ENCODE data around the gene RS1.

DNA sequence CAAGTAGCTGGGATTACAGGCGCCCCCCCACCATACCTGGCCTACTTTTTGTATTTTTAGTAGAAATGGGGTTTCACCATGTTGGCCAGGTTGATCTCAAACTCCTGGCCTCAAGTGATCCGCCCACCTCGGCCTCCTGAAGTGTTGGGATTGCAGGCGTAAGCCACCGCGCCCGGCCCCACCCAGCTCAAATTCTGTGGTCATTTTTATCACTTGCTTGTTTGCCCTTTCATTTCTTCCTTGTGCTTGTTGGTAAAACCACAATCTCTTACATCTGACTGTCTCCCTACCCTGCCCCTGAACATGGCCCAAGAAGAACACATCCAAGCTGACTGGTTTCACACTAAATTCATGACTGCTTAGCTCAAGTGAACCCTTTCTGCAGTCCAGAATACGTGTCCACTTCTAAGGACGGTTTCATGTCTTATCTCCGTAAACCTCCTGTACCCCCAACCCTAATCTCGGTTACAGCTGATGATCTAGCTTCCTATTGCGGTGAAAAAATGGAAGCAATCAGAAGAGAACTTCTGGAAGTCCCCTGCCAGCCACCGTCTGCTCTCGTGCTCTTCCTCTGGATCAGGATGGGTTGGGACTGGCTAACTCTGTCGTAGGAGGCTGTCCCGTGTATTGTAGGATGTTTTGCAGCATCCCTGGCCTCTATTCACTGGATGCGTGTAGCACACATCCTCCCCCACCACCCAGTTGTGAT, 5.4 kb upstream of the RS1 start:
- TF ChIP-seq, protein P1, sequence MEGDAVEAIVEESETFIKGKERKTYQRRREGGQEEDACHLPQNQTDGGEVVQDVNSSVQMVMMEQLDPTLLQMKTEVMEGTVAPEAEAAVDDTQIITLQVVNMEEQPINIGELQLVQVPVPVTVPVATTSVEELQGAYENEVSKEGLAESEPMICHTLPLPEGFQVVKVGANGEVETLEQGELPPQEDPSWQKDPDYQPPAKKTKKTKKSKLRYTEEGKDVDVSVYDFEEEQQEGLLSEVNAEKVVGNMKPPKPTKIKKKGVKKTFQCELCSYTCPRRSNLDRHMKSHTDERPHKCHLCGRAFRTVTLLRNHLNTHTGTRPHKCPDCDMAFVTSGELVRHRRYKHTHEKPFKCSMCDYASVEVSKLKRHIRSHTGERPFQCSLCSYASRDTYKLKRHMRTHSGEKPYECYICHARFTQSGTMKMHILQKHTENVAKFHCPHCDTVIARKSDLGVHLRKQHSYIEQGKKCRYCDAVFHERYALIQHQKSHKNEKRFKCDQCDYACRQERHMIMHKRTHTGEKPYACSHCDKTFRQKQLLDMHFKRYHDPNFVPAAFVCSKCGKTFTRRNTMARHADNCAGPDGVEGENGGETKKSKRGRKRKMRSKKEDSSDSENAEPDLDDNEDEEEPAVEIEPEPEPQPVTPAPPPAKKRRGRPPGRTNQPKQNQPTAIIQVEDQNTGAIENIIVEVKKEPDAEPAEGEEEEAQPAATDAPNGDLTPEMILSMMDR (IDR thresholded peaks at IDR 0.05; ENCODE audit: extremely low read depth in 1 of 2, insufficient read depth in 1 of 2, low read depth in 1 of 2, low read length in 2 of 2) = no peak
- TF ChIP-seq POLR2A (IDR thresholded peaks at IDR 0.05; ENCODE audit: low read depth, low read length) (no peak), MYC (IDR thresholded peaks at IDR 0.05; ENCODE audit: low read depth, low read length) (no peak)

Data from endothelial cell of umbilical vein (primary cell).